G401 (cell line): Measurements from ENCODE around the gene KCNJ5. TPM values are rescaled to one million over a fixed set of nuclear protein-coding genes. Genes with fewer than 3 reads are reported as not detected.

Source experiments
- DNase-seq: peaks from one replicate; pipeline ENCODE4 v3.0.0-alpha.2; 2015; ENCODE audit warnings: low spot score
- in situ Hi-C: cut with HindIII; loops from 2 replicates; pipeline ENCODE4 v1.10.0; 2016; ENCODE audit warnings: low sequenced_read_pairs, mixed read lengths
- total RNA-seq: library from RNA; depleted of rRNA; stranded (reverse); fragments of >200 nt; shearing (Covaris generic); gene quantifications from 2 replicates; pipeline ENCODE4 v1.2.3, GENCODE V29; 2014

The KCNJ5 gene
- total RNA-seq, 1 experiment from 2014 or later = not detected

DNA sequence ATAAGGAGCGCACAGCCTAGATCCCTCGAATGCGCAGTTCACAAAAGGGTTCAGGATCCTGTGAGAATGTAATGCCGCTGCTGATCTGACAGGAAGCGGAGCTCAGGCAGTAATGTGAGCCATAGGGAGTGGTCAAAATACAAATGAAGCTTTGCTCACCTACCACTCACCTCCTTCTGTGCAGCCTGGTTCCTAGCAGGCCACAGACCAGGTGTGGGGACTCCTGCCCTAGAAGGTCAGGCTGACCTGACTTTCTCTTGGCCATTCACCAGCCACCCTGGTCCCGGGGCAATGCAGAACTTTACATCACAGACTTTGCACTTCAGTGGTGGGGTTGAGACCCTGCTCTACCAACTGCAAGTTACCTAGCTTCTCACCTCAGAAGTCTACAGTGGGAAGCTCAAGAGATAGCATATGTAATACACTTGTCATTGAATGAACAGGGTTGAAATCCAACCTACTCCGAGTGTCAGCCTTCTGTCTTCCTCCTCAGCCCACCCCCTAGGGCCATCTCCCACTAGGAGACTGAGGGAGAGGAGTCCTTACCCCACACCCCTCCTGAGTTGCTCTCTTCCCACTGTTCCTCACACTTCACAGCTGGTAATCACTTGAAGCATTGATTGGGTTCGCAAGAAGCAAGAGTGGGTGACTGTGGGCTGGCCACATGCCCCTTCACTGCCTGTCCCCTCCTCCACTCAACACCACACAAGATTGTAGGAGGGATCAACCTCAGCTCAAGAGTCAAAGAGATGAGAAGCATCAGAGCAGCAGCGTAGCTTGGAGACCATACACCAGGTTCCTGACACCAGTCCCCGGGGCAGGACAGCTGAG lies 22.1 kb upstream of the KCNJ5 start:
- in situ Hi-C loops = no loop called here

GRCh38 chr11:128871168-128871610 lies 20.0 kb upstream of the KCNJ5 start:
- no peak for DNase-seq
- in situ Hi-C loops = no loop called here

More for the DNA sequence above, 22.1 kb upstream of the KCNJ5 start:
- no peak for DNase-seq

DNA sequence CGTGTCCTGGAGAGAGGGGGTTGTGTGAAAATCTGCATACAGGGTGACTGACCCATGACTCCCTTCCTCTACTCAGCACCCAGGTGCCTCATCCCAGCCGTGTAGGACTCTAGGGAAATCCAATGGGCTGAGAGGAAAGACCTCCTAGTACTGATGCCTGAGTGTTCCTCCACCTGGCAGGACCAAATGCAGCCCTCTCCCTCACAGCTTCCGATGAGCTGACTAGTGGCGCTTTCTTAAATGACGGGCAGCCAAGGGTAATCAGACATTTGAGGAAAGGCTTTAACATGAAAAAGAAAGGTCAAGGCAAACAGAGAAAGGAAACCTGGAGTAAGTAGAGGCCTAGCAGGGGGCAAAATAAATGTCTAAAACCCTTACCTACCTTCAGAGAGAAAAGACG lies 19.1 kb upstream of the KCNJ5 start:
- in situ Hi-C loops = no loop called here
- no peak for DNase-seq

DNA sequence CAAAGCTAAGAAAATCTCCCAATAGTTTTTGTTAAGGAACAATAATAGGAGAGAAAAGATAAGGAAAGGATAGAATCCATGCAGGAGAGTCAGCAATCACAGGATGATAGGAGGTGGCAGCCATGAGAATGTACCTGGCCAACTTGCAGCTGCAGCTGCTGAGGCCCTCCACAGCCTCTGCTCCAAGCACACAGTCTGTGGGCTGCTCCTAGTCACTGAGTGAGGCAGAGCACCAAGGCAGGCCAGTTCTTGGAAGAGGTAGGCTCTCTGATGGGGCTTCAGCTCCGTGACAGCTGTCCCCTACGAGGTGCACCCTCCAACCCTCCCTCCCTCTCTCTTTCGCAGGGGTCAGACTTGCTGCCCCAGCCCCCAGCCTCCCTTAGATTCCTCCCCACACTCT lies 18.6 kb upstream of the KCNJ5 start:
- in situ Hi-C loops = no loop called here

DNA sequence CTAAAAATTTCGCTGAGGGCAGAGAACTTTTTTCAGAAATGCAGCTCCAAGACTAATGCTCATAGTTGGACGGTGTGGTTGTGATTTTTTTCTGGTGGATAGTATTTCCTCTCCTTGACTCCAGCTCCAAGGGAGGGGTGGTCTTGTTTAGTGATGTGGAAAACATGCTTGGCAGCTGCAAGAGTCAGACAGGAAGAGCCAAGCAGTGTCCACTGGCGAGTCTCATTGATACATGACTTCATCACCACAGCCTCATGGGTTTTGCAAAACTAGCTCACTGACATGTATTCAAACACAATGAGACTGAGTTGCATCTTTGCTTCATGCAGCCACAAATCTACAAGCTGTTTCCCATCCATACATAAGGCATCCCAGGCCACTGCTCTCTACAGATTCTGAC lies 16.7 kb upstream of the KCNJ5 start:
- in situ Hi-C loops = no loop called here
- DNase-seq = no peak

More for the DNA sequence above, 18.6 kb upstream of the KCNJ5 start:
- DNase-seq = no peak

GRCh38 chr11:128876133-128876650 lies 15.0 kb upstream of the KCNJ5 start:
- DNase-seq = no peak
- in situ Hi-C loops = no loop called here

DNA sequence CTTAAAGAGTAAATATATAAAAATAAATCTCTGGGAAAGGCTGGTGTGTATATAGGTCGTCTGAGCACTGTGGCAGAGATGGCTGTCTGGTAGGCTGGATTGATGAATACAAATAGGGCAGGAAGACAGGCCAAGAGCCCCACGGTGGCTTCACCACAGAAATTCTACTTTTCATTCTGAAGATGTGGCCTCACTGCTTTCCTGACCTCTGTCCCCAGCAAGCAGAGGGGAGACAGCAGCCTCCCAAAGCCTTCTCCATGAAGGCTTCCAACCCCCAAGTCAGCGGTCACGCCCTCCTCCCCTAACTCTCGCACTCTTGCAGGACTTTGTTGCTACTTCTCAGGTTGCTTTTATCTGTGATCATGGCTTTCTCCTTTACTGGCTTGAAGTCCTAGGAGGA lies 13.4 kb upstream of the KCNJ5 start:
- no peak for DNase-seq
- in situ Hi-C loops = no loop called here

- in situ Hi-C loops = no loop called here
- no peak for DNase-seq
These were observed 12.7 kb upstream of the KCNJ5 start for GRCh38 chr11:128878455-128878854.

DNA sequence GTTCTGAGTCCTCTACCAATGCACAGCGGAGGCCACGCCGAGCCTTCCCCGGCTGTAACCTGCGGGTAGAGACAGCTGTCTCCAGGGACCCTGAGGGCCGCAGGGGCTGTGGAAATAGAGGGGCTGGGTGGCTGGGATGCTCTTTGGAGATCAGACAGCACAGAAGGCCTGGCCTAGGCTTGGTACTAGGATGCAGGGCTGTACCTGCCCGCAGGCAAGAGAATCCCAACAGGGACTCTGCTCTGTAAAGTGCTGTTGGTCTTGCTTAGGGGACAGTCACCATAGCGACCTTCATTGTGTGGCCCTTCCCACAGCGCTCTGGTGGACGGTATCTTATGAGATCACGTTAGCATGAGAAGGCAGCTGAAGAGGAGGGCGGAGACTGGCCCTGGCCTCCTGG lies 11.3 kb upstream of the KCNJ5 start:
- in situ Hi-C loops = no loop called here

GRCh38 chr11:128881221-128881620 lies 9.9 kb upstream of the KCNJ5 start:
- DNase-seq = peak; percentile 80
- in situ Hi-C loops = no loop called here

More for the DNA sequence above, 11.3 kb upstream of the KCNJ5 start:
- no peak for DNase-seq

- peak; percentile 28 for DNase-seq
- in situ Hi-C loops = no loop called here
These were observed 8.7 kb upstream of the KCNJ5 start for GRCh38 chr11:128882451-128882850.

DNA sequence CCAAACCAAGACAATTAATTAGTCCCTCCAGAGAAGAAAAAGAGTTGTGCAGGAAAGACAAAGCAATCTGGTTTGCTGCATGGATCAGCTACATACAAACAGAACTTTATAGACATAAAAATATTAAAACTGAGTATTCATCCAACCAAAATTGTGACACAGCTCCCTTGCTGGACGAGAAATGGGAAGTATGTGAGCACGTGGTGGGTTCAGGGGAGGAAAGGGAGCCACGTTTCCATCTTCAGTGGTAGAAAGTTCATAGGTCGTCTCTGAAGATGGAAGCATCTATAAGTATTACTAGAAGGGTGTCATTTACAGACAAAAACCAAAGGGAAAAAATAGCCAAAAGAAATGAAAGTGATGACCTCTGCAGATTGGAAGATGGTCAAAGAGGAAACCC lies 7.1 kb upstream of the KCNJ5 start:
- in situ Hi-C loops = no loop called here
- no peak for DNase-seq

- in situ Hi-C loops = no loop called here
- peak; percentile 77 for DNase-seq
These were observed 6.3 kb upstream of the KCNJ5 start for GRCh38 chr11:128884703-128885338.

GRCh38 chr11:128886406-128887124 lies 4.6 kb upstream of the KCNJ5 start:
- no peak for DNase-seq

GRCh38 chr11:128888034-128888985 lies 2.8 kb upstream of the KCNJ5 start:
- DNase-seq = no peak
- in situ Hi-C loops = no loop called here

More at GRCh38 chr11:128886406-128887124, 4.6 kb upstream of the KCNJ5 start:
- in situ Hi-C loops = no loop called here

GRCh38 chr11:128889657-128890213 lies 1.4 kb upstream of the KCNJ5 start:
- in situ Hi-C loops = no loop called here

DNA sequence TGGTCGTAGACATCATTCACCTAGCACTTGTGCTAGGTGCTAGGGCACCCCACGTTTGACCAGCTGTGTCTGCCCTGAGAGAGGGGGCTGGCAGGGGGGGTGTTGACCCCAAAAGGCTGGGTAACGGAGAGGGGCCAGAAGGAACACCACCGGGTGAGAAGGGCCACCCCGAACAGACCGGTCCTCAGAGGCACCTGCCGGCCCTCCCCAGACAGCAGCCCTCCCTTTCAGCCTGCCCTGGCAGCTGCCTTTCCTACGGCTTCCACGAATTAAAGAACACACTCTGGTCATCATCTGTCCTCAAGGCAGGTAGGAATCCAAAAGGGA lies 977 bp upstream of the KCNJ5 start:
- DNase-seq = no peak
- in situ Hi-C loops = no loop called here

More at GRCh38 chr11:128889657-128890213, 1.4 kb upstream of the KCNJ5 start:
- DNase-seq = no peak

- no peak for DNase-seq
- in situ Hi-C loops = no loop called here
These were observed 800 bp downstream of the KCNJ5 start for GRCh38 chr11:128891913-128892398.
